HG02571 (cell line): ENCODE results near the gene SNORC.

Experiments used
- ATAC-seq: cut with Tn5 transposase; IDR thresholded peaks from one replicate; pipeline ENCODE4 v1.9.1; 2021; ENCODE audit warnings: mild to moderate bottlenecking, moderate library complexity; ENCODE audit not compliant: unreplicated experiment

Gene SNORC

DNA sequence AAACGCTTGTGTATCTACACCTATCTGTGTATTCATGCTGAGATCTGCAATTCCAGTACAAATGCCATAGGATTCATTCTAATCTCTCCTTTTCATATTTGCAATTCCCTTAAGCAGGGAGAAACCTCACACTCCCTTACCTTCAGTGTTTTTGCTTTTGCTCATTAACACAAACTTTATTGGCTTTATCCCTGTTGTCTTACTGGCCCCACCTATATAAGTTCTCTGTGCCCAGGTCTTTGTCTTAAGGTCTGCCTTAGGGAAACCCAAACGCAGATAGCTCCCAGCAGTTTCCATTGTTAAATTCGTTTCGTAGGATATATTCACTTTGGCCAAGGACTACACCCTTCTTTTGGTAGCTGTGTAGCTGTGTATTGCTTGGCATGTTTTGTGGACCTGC lies 4.0 kb upstream of the SNORC start:
- no peak for ATAC-seq

DNA sequence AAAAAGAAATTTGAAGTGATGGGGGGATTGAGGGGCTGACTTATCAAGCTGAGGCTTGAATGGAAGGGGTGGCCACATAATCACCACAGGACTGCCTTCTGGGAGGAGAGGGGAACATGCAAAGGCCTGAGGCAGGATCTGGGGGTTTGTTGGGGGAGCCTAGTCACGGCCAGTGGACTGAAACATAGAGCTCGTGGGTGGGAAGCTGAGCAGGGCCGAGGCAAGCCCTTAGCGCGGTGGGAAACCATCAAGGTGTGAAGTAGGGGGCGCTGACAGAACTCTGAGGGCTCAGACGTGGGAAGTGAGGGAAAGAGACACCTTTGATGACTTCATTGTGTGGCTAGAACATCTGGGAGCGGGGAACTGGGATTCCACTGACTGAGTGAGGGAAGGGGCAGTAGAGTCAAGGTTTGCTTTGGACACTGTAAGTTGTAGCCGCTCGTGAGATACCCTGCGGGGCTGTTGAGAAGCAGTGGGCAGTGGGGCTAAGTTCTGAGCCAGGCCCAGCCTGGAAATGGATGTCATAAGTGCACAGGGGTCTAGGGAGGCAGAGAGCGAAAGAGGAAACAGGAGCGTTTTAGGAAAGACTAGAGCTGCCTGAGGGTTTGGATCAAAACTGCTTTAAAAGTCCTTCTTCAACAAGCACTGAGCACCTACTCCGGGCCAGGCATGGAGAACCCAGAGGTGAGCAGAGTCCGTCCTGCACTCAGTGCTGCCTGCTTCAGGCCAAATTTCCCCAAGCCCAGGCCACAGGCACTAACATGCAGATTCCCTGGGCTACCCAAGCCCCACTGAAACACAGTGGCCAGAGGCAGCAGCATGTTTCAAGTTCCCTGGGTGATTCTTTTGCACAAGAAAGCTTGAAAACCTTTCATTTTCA lies 686 bp upstream of the SNORC start:
- no peak for ATAC-seq

DNA sequence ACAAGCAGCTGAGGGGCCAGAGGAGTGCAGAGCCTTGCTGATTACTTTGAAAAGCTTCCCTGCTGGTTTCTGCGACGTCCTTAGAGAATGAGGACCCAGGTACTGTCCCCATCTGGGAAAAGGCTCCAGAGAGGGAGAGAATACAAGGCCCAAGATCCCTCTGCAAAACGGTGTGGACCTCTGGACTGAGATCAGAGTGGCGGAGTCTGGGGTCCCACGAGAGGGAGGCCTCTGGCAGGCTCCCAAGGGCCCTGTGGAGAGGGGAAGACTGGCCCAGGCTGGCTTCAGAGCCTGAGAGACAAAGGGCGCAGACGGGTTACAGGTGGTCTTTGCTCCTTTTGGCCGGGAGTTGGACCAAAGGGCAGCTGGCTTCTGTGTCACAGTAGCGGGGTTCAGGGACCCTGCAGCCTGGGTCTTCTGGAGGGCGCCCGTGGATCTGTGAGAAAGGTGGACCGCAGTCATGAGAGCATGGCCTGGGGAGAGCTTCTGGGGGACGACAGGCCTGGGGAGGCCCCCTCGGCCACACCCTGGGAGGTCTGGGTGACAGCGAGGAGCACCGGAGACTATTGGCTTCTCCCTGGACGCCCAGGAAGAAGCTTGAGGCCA lies 805 bp downstream of the SNORC start:
- ATAC-seq, result no peak

DNA sequence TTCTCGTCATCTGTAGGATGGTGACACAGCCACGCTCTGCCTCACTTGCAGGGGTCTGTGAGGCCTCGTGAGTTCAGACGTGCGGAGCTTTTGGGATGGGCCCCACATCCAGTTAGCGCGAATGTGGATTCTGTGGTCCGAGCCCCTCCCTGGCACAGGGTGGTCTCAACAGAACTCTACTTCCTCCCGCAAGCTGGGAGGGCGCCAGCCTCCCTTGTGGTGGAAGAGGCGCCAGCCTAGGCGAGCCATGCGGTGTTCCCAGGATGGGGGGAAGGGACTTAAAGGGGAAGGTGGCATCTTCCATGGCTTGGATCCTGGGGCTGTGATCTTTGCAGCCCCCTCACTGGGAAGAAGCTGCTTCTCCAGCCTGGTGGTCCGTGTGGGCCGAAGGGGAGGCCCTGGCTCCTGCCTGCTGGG lies 1.4 kb downstream of the SNORC start:
- no peak for ATAC-seq

DNA sequence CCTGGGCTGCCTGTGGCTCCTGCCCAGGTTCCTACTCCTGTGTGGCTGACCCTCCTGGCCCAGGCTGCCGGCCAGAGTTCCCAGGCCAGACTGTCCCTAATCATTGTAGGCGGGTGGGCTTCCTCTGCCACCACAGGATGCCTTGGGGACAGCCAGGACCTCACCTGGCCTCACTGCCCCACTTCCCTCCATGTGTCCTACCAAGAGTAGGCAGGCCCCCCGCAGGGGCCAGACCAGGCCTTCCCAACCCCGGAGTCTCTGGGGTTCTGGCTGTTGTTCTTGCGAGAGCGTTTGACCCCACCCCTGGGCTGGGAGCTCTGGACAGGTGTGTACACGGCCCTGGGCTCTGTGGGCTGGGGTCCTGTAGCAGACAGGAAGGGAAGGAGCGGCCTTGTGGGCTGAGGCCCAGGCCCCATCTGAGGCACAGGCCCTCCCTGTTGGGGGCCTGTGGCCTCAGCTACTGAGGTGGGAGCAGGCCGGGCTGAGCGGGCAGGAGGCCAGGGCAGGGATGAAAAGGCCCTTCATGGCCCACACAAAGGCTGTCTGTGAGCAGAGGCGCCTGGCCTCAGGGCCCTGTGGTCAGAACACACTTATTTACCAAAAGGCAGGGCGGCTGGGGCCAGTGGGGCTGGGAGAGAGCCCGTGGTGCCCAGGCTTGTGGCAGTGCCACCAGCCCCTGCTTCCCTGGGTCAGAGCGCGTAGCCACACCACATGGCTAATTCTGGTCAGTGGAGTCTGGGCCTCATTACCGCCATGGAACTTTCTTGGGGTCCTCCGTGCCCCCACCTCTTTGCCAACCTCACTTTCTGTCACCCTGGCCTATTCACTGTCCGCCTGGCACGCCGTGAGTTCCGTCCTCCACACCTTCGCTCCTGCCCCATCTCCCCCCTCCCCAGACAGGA lies 2.0 kb downstream of the SNORC start:
- no peak for ATAC-seq

DNA sequence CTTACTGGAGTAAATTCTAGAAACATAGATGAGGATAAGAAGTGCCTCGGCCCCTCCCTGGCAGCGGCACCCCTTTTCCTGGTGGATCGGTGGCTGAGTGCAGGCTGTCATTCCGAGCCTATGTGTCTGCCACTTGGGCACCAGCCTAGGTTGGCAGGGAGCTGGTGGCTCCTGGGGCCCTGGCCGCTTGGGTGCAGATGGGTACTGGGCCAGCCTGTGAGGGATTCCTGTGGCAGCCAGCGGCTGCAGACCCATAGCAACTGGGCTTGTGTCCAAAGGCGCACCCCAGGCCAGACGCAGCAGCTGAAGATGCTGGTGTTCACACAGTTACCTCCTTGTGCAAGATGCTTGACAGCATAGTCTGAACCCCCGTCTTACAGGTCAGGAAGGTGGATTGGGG lies 2.8 kb downstream of the SNORC start:
- ATAC-seq, result no peak

DNA sequence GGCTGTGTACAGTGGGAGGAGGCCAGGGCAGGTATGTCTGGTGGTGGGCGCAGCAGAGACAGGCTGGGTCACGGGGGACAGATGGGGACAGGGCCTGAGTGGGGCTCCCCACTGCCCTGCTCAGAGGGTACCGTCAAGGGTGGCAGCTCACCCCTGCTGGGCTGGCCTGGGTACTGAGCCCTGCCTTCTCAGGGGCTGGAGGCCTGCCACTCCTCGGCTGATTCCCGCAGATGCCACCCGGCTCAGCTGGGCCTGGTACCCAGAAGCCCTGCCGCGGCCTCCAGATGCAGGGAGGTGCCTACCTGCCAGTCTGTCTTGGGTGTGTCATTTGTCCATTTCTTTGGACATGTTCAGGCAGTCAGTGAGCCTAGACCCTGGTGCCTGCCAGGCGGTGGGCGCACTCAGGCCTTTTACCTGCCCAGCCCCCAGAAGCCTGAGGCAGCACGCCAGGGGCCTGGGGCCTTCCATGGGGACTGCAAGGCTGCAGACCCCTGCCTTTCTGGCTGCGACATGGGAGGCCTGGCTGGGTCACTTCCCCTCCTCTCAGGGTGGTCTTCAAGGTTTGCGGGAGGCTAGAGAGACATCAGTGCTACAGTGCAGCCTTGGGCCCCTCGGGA lies 3.3 kb downstream of the SNORC start:
- no peak for ATAC-seq

DNA sequence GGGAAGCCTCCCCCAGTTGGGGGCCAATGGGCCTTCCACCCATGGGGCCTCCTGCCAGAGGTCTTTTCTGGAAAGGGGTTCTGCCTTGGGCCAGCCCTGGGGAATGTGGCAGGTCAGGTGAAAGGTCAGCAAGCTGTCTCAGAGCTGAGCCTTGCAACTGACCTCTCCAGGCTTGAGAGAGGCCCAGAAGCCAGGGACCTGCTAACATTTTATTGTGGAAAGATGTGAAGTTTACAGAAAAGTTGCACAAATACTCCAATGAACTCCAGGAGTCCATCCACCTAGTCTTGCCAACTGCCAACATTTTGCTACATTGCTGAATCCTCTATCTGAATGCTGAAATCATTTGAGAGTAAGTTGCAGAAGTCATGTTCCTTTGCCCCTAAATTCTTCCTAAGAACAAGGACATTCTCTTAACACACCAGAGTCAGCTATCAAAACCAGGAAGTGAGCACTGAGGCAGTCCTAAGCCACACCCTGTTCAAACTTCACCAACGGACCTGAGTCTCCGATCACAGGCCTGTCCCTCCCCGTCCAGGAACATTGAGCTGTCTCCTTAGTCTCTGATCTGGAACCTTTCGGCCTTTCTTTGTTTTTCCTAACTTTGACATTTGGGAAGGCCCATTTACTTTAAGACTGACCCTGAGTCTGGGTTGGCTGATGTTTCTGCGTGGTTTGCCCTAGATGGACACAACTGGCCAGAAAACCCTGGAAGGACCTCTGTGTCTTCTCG lies 4.0 kb downstream of the SNORC start:
- no peak for ATAC-seq

DNA sequence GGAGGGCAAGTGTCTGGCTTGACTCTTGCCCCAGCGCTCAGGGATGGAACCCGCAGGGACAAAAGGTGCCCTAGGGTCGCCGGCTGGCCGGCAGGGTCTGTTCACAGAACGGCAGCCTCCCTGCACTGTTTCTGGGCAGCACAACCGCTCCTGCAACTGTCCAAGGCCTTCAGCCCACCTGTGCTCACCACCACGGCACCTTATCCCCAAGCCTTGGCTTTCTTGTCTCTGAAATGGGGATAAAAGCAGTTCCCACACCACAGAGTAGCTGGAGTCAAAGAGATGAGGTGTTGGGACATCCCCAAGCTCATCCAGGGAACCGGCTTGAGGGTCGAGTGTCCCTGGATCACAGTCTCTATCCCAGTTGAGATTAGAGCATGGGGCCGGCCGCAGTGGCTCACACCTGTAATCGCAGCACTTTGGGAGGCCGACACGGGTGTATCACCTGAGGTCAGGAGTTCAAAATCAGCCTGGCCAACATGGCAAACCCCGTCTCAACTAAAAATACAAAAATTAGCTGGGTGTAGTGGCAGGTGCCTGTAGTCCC lies 4.7 kb downstream of the SNORC start:
- ATAC-seq, result no peak

DNA sequence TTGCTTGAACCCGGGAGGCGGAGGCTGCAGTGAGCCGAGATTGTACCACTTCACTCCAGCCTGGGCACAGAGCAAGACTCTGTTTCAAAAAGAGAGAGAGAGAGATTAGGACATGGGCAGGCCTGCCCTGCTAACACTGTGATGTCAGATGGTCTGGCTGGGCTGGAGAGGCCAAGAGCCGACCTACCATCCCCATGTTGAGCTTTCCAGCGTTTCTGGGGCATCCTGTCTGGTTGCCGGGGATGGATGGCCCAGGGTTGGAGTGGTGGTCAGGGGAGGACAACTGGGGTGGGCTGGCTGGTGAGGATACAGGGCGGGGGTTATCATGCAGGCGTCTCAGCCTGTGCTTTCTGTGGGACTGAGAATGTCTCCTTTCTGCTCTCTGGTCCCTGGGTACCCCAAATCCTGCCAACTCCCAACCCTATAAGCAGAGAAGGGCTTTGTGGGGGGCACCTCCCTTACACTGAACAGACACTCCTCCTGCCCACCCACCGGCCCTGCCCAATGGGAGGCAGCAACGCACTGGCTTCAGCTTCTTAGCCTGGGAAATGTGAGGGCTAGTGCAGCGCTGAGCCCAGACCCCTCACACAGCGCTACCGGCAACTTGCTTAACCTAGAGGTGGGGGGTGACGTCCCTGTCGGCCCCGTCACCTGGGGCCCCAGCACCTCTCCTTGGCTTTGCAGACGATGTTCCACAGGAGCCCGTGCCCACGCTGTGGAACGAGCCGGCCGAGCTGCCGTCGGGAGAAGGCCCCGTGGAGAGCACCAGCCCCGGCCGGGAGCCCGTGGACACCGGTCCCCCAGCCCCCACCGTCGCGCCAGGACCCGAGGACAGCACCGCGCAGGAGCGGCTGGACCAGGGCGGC lies 5.4 kb downstream of the SNORC start:
- ATAC-seq, result no peak

DNA sequence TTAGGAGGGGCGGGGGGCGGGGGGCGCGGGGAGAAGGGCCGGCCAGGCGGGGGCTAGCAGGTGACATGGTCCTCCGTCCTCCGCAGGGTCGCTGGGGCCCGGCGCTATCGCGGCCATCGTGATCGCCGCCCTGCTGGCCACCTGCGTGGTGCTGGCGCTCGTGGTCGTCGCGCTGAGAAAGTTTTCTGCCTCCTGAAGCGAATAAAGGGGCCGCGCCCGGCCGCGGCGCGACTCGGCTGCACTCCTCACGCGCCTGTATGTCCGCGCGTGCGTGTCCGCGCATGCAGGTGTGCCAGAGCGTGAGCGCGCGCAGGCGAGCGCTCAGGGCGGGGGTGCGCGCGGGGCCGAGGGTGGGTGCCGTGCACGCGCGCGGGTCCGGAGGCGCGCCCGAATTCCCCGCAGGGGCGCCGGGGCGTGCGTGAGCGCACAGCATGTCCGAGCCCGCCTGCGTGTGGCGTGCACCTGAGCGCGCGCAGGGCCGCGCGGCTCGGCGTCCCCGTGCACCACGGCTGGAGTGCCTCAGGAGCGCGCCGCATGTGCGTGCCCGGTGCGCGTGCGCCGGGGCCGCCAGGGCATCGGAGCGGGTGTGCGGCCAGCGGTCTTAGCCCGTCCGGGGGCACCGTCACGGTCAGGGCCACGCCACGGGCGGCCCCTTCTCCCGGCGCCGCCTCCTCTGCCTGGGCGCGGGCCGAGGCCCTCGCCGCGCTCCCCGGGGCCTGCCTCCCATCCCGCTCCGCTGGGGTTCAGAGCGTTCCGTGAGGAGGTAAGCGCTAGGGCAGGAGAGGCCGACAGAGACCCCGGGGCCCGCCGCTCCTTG lies 6.3 kb downstream of the SNORC start:
- no peak for ATAC-seq

DNA sequence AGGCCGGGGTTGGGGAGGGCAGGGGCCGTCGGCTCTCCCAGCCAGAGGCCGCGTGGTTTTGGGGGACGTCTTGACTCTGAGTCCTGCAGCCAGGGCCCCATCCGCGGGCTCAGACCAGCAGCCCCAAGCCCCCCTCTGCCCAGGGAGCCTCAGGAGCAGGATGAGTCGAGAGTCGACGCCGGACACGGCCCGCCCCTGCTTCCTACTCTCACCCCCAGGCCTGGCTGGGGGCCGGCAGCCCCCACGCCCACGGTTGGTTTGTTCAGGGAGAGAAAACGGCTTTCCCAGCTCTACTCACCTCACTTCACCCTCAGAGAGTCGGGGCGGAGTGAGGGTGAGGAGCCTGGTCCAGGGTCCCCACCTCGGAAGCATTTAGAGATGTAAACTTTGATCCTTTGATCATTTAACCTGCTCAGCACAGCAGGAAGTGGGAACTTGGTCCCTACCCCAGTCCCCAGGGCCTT lies 6.9 kb downstream of the SNORC start:
- no peak for ATAC-seq

DNA sequence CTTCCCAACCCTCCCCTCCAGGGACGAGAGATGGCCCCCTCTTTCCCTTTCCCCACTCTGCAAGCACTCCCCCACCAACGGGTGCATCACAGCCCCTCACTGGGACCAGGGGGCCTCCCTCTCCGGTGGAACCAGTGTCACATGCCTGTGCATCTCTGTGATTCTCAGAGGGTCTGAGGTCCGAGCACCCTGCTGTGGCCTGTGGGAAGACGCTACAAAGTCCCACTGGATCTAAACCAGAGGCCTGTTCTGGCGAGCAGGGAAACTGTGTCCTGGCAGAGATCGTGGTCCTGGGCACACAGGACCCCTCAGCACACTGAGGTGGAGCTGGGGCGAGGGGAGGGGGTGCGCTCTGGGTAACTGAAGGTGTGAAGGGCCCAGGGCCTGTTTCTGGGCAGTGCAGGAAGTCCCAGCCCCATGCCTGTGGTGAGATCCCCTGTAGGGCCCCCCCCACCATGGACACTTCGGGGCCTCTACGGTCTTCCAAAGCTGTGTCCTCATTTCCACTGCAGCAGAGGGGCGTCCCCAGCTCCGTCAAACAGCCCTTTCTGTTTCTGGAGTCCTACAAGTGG lies 8.0 kb downstream of the SNORC start:
- ATAC-seq, result no peak

DNA sequence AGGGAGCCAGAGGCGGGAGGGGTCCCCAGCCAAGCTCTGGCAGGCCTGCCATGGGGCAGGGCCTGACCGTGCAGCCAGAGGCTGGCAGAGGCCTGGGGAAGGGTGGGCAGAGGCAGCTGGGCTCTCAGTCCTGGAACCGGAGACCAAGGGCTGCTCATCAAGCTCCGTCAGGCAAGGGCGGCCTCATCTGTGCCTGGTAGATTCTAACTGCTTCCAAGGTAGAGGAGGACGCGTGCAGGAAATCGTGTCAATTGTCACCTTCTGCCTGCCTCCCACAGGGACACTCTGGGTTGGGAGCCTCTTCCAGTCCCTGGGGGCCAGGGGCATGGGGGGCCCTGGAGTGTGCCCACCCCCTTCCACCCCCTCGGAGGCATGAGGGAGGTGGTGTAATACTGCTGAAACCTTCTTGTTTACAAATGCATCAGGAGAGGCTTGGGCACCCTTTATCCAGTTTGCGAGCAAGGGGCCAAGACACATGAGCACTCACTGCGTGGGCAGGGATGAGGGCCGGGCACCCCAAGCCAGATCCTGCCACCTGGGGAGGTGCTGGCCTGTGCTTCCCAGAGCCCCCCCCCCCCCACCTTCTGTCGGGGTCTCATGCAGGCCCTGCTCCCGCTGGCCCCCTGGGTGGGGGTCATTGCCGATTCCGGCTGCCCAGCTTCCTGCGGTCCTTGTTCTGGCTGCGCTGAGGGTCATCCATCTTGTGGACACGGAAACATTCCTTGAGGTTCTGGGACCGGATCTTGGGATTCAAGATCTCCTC lies 9.0 kb downstream of the SNORC start:
- ATAC-seq, result no peak

DNA sequence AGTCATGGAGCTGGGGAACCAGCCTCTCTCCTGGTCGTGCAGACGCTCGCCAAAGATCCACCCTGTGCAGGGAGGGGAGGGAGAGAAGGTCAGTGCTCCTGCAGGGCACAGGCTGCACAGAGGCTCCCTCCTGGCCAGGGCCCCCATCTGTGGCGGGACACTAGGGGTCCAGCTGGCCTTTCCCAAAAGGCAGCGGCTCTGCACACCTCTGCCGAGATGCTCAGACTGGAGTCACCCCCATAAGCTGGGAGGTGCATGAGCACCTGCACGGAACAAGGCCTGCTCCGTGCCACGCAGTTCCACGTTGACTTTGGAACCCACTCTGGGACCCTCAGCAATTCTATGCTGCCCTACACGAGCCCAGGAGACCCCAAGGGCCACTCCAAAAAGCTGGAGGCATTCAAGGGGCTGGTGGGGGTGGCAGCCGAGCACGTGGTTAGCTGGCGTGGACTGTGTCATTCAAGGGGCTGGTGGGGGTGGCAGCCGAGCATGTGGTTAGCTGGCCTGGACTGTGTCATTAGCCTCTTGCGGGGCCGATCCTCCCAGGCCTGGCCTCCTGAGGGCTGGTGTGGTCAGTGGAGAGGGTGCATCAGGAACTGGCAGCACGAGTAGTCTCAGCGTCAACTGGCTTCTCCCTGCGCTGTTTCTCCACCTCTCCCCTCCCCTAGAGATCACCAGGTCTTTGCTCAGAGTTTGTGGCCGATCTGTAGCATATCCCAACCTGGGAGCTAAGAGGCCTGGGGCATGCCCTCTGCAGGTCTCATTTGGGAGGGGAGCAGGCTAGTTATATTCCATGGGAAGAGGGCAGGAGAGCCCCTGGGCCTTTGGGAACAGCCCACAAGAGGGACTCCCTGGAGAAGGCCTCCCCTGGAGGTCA lies 9.8 kb downstream of the SNORC start:
- no peak for ATAC-seq

DNA sequence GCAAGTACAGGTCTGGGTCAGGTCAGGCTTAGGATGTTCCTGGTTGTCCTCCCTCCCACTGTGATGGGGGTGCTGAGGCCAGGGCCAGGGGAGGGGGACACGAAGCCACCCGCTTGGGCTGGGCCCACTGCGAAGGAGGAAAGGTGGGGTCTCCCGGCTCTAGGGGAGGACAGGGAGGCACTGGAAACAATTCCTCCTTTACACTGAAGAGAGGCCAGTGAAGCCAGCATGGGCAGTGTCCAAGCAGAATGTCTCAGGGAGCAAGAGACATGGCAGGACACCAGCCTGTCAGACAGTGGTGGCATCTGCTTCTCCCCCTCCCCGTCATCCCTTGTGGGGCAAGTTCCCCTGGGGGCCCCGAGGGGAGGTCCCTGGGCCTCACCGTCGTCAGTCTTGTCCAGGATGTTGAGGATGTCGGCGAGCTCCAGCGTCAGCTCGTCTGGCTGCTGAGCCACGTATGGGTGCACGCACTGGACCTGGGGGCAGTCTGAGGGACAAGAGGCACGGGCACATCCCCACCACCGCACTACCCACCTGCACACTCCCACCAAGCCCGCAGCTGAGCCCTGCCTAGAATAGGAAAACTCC lies 10.8 kb downstream of the SNORC start:
- no peak for ATAC-seq
